Vagina (tissue), 2 donors: ENCODE measurements around the gene MRPS15. TPM values are rescaled to one million over a fixed set of nuclear protein-coding genes. Genes with fewer than 3 reads are reported as not detected.

Experiments
- DNase-seq, 2 donors: peaks; one replicate each; pipeline ENCODE4 v3.0.0-alpha.2; 2017; ENCODE audit errors: extremely low spot score in 2 of 2
- H3K27ac ChIP-seq: fragments of 200-600 bp; sonication (generic); one replicate; pipeline ENCODE4 v1.5.1; 2019
- H3K27me3 ChIP-seq: fragments of 200-600 bp; sonication (generic); one replicate; pipeline ENCODE4 v1.5.1; 2019
- H3K36me3 ChIP-seq, 2 donors: fragments of 200-600 bp; sonication (generic); one replicate each; pipeline ENCODE4 v1.5.1; 2017 to 2019
- H3K4me1 ChIP-seq: fragments of 200-600 bp; sonication (generic); one replicate; pipeline ENCODE4 v1.5.1; 2019
- H3K4me3 ChIP-seq, 2 donors: fragments of 200-600 bp; sonication (generic); 1 replicate in 1 of 2; 2 replicates in 1 of 2; pipeline ENCODE4 v1.5.1; 2016 to 2019
- H3K9me3 ChIP-seq: fragments of 200-600 bp; sonication (generic); one replicate; pipeline ENCODE4 v1.5.1; 2019
- CTCF ChIP-seq, 3 experiments: fragments of 450-650 bp in 2 of 3; fragments of 200-600 bp in 1 of 3; sonication (generic) in 1 of 3; IDR thresholded peaks; one replicate each; pipeline ENCODE4 v1.5.1; 2017 to 2019; ENCODE audit warnings: antibody characterized with exemption in 3 of 3, mild to moderate bottlenecking in 2 of 3, moderate library complexity in 2 of 3
- POLR2A ChIP-seq, 2 donors: fragments of 450-650 bp; IDR thresholded peaks; one replicate each; pipeline ENCODE4 v1.6.1; 2017; ENCODE audit warnings: antibody characterized with exemption in 2 of 2, mild to moderate bottlenecking in 2 of 2, moderate library complexity in 2 of 2
- POLR2AphosphoS5 ChIP-seq, 2 donors: sonication (generic); formaldehyde crosslinking; IDR thresholded peaks; one replicate each; pipeline ENCODE4 v1.9.0; 2017; ENCODE audit warnings: antibody characterized with exemption in 2 of 2, mild to moderate bottlenecking in 2 of 2, low read depth in 1 of 2; ENCODE audit not compliant: insufficient read depth in 1 of 2
- intact Hi-C: fragments of 100-400 bp; cut with DNase I; formaldehyde crosslinking; loops from one replicate; pipeline ENCODE4 v1.15.1; 2023
- total RNA-seq: library from RNA; depleted of rRNA; stranded (reverse); fragments of >200 nt; gene quantifications from one replicate; pipeline ENCODE4 v1.2.3, GENCODE V29; 2016

Gene MRPS15
- total RNA-seq, 1 donor from 2014 or later: 54.0 TPM

- no peak for DNase-seq
- H3K9me3 ChIP-seq: no peaks in the 10 kb centered on the region
- peak overlapping the region; percentile 69 for H3K27ac ChIP-seq
- no peak overlapping the region for H3K4me3 ChIP-seq
- H3K36me3 ChIP-seq: peaks cover 0 to 7% of the 10 kb centered on the region in 2 donors
- peak; percentile 83 to 94 (median 88) for TF ChIP-seq CTCF (IDR thresholded peaks at IDR 0.05)
- TF ChIP-seq POLR2AphosphoS5 (IDR thresholded peaks at IDR 0.05; ENCODE audit: insufficient read depth in 1 of 2, low read depth in 1 of 2): peak in 1 of 2 donors; percentile 50
- no peak for TF ChIP-seq POLR2A (IDR thresholded peaks at IDR 0.05)
- peaks cover 6% of the 10 kb centered on the region for H3K4me1 ChIP-seq
- H3K27me3 ChIP-seq: no peaks in the 10 kb centered on the region
- intact Hi-C loops: loop anchor here (5.0 kb wide), 2 partner anchors 79 to 319 kb away; no protein-coding TSS in a partner anchor
These were observed 43.3 kb downstream of the MRPS15 start for GRCh38 chr1:36420836-36421317.

- Histone ChIP-seq H3K9me3 (no peaks in the 10 kb centered on the region), H3K4me3 (no peak overlapping the region), H3K27me3 (no peaks in the 10 kb centered on the region), H3K27ac (peak overlapping the region; percentile 69), H3K36me3 (peaks cover 0 to 7% of the 10 kb centered on the region in 2 donors), H3K4me1 (peaks cover 6% of the 10 kb centered on the region)
- intact Hi-C loops: loop anchor here (5.0 kb wide), 2 partner anchors 78 to 318 kb away; no protein-coding TSS in a partner anchor
- no peak for DNase-seq
- TF ChIP-seq POLR2A (IDR thresholded peaks at IDR 0.05): no peak
- TF ChIP-seq POLR2AphosphoS5 (IDR thresholded peaks at IDR 0.05; ENCODE audit: insufficient read depth in 1 of 2, low read depth in 1 of 2): no peak
These were observed 43.8 kb downstream of the MRPS15 start for GRCh38 chr1:36420409-36420808.

GRCh38 chr1:36419569-36419968 is 44.6 kb downstream of the MRPS15 start:
- Histone ChIP-seq H3K27me3 (no peaks in the 10 kb centered on the region), H3K9me3 (no peaks in the 10 kb centered on the region), H3K4me3 (no peak overlapping the region), H3K36me3 (peaks cover 0 to 7% of the 10 kb centered on the region in 2 donors), H3K4me1 (peaks cover 6% of the 10 kb centered on the region), H3K27ac (no peak overlapping the region)
- intact Hi-C loops: no loop called here
- no peak for DNase-seq
- TF ChIP-seq CTCF (IDR thresholded peaks at IDR 0.05): no peak
- no peak for TF ChIP-seq POLR2A (IDR thresholded peaks at IDR 0.05)
- no peak for TF ChIP-seq POLR2AphosphoS5 (IDR thresholded peaks at IDR 0.05; ENCODE audit: insufficient read depth in 1 of 2, low read depth in 1 of 2)

- Histone ChIP-seq H3K9me3 (no peaks in the 10 kb centered on the region), H3K27me3 (no peaks in the 10 kb centered on the region), H3K4me1 (peaks cover 6% of the 10 kb centered on the region), H3K36me3 (peaks cover 0 to 7% of the 10 kb centered on the region in 2 donors), H3K27ac (no peak overlapping the region), H3K4me3 (no peak overlapping the region)
- no peak for TF ChIP-seq POLR2A (IDR thresholded peaks at IDR 0.05)
- TF ChIP-seq POLR2AphosphoS5 (IDR thresholded peaks at IDR 0.05; ENCODE audit: insufficient read depth in 1 of 2, low read depth in 1 of 2): no peak
- TF ChIP-seq CTCF (IDR thresholded peaks at IDR 0.05): no peak
- intact Hi-C loops: no loop called here
- DNase-seq: no peak
These were observed 45.0 kb downstream of the MRPS15 start for GRCh38 chr1:36419140-36419539.

- no peak overlapping the region for H3K4me3 ChIP-seq
- H3K9me3 ChIP-seq: no peaks in the 10 kb centered on the region
- TF ChIP-seq CTCF (IDR thresholded peaks at IDR 0.05): no peak
- H3K27ac ChIP-seq: no peak overlapping the region
- intact Hi-C loops: no loop called here
- H3K4me1 ChIP-seq: peaks cover 6% of the 10 kb centered on the region
- peaks cover 0 to 7% of the 10 kb centered on the region in 2 donors for H3K36me3 ChIP-seq
- H3K27me3 ChIP-seq: no peaks in the 10 kb centered on the region
- no peak for DNase-seq
These were observed 46.3 kb downstream of the MRPS15 start for GRCh38 chr1:36417931-36418330.
